ENCODE measurements around the gene KCNMA1. TPM values are rescaled to one million over a fixed set of nuclear protein-coding genes. Genes with fewer than 3 reads are reported as not detected.

Gene KCNMA1
- total RNA-seq, 3 donors from 2014 or later: 13.6 to 37.8 (median 15.1) TPM

- H3K27me3 ChIP-seq: no peaks in the 10 kb centered on the region
- no peaks in the 10 kb centered on the region for H3K36me3 ChIP-seq
- no peaks in the 10 kb centered on the region for H3K4me1 ChIP-seq
- H3K27ac ChIP-seq: peak overlapping the region in 1 of 2 donors; percentile 3
- TF ChIP-seq CTCF (IDR thresholded peaks at IDR 0.05): no peak
- no peak for TF ChIP-seq POLR2AphosphoS5 (IDR thresholded peaks at IDR 0.05)
- TF ChIP-seq POLR2A (IDR thresholded peaks at IDR 0.05): no peak
- no peaks in the 10 kb centered on the region for H3K9me3 ChIP-seq
- intact Hi-C loops (cut with DNase I; ENCODE audit: low total_unique reads): no loop called here
- no peak overlapping the region for H3K4me3 ChIP-seq
- DNase-seq (ENCODE audit: low spot score in 2 of 2): no peak
Observed at GRCh38 chr10:77012812-77013500, 624.7 kb downstream of the KCNMA1 start.

- H3K27me3 ChIP-seq: no peaks in the 10 kb centered on the region
- no peaks in the 10 kb centered on the region for H3K9me3 ChIP-seq
- no peaks in the 10 kb centered on the region for H3K4me1 ChIP-seq
- intact Hi-C loops (cut with DNase I; ENCODE audit: low total_unique reads): no loop called here
- H3K4me3 ChIP-seq: no peak overlapping the region
- H3K27ac ChIP-seq: peak overlapping the region in 1 of 2 donors; percentile 32
- DNase-seq (ENCODE audit: low spot score in 2 of 2): no peak
- no peak for TF ChIP-seq POLR2A (IDR thresholded peaks at IDR 0.05)
- TF ChIP-seq POLR2AphosphoS5 (IDR thresholded peaks at IDR 0.05): no peak
- TF ChIP-seq CTCF (IDR thresholded peaks at IDR 0.05): no peak
- no peaks in the 10 kb centered on the region for H3K36me3 ChIP-seq
Observed at GRCh38 chr10:77011874-77012811, 625.5 kb downstream of the KCNMA1 start.

GRCh38 chr10:77010430-77010829 lies 627.2 kb downstream of the KCNMA1 start:
- H3K4me1 ChIP-seq: no peaks in the 10 kb centered on the region
- no peaks in the 10 kb centered on the region for H3K36me3 ChIP-seq
- DNase-seq (ENCODE audit: low spot score in 2 of 2): no peak
- intact Hi-C loops (cut with DNase I; ENCODE audit: low total_unique reads): no loop called here
- no peaks in the 10 kb centered on the region for H3K27me3 ChIP-seq
- H3K4me3 ChIP-seq: no peak overlapping the region
- H3K9me3 ChIP-seq: no peaks in the 10 kb centered on the region
- no peak overlapping the region for H3K27ac ChIP-seq
- TF ChIP-seq CTCF (IDR thresholded peaks at IDR 0.05) (no peak), POLR2AphosphoS5 (IDR thresholded peaks at IDR 0.05) (no peak), POLR2A (IDR thresholded peaks at IDR 0.05) (no peak)

- Histone ChIP-seq H3K27me3 (no peaks in the 10 kb centered on the region), H3K27ac (no peak overlapping the region), H3K4me3 (no peak overlapping the region), H3K4me1 (no peaks in the 10 kb centered on the region), H3K36me3 (no peaks in the 10 kb centered on the region), H3K9me3 (no peaks in the 10 kb centered on the region)
- intact Hi-C loops (cut with DNase I; ENCODE audit: low total_unique reads): no loop called here
- TF ChIP-seq CTCF (IDR thresholded peaks at IDR 0.05): no peak
- no peak for TF ChIP-seq POLR2A (IDR thresholded peaks at IDR 0.05)
- TF ChIP-seq POLR2AphosphoS5 (IDR thresholded peaks at IDR 0.05): no peak
- DNase-seq (ENCODE audit: low spot score in 2 of 2): no peak
Observed at GRCh38 chr10:77007834-77008233, 629.8 kb downstream of the KCNMA1 start.
